Adipocyte (in vitro differentiated cells): ENCODE measurements around the gene LMBRD1.
"Not testable (repeated sequence)": the region's sequence is repeated elsewhere in the genome, so short reads cannot be mapped to it uniquely, and the experiment has no call there.

Experiments used
- DNase-seq: peaks from one replicate; pipeline ENCODE4 v3.0.0-alpha.2; 2015; ENCODE audit warnings: low read depth
- H3K27me3 ChIP-seq: replicated peaks from 2 replicates; pipeline ENCODE4 v1.7.0; 2013; ENCODE audit warnings: mild to moderate bottlenecking, low read length, moderate library complexity; ENCODE audit not compliant: control insufficient read depth, insufficient read depth
- H3K36me3 ChIP-seq: 2 replicates; pipeline ENCODE4 v1.7.0; 2013; ENCODE audit warnings: low read length, mild to moderate bottlenecking, moderate library complexity; ENCODE audit not compliant: control insufficient read depth, insufficient read depth, severe bottlenecking
- H3K4me1 ChIP-seq: 2 replicates; pipeline ENCODE4 v1.7.0; 2013; ENCODE audit warnings: mild to moderate bottlenecking, low read length, moderate library complexity; ENCODE audit not compliant: control insufficient read depth, insufficient read depth
- H3K4me3 ChIP-seq: 2 replicates; pipeline ENCODE4 v1.7.0; 2013; ENCODE audit warnings: mild to moderate bottlenecking, low read length, moderate library complexity
- H3K9ac ChIP-seq: 2 replicates; pipeline ENCODE4 v1.7.0; 2013; ENCODE audit warnings: mild to moderate bottlenecking, low read length, moderate library complexity
- H3K9me3 ChIP-seq: 2 replicates; pipeline ENCODE4 v1.7.0; 2013; ENCODE audit warnings: mild to moderate bottlenecking, low read length, moderate library complexity; ENCODE audit not compliant: control insufficient read depth

LMBRD1 gene

DNA sequence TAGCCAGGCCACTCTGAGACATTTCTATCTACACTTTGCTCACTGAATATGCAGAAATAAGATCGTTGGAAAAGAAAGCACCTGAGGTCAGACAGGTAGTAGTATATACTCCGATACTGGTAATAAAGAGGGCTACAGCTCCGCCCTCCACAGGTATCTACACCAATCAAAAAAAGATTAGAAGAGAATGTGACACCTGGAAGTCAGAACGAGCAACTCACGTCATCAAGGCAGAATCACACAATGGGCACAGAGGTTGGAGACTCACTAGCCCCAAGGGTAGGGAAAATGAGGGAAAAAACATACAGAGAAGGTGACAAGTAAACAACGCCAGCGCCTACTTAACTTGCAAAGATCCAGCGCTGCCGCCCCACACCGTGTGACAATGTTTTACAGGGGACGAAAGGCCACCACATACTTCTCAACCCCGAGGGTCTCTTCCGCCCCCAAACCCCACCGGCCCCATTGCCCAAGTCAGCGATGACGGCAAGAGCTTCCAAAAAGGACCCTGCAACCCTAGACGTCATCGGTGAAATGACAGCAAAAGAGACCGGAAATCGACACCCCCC lies 653 bp downstream of the LMBRD1 start:
- peaks cover 20% of the 10 kb centered on the region for H3K4me1 ChIP-seq
- H3K9ac ChIP-seq, result peak overlapping the region; percentile 89
- no peaks in the 10 kb centered on the region for H3K9me3 ChIP-seq
- no peaks in the 10 kb centered on the region for H3K36me3 ChIP-seq
- peak overlapping the region; percentile 89 for H3K4me3 ChIP-seq
- no peaks in the 10 kb centered on the region for H3K27me3 ChIP-seq
- DNase-seq, result no peak

DNA sequence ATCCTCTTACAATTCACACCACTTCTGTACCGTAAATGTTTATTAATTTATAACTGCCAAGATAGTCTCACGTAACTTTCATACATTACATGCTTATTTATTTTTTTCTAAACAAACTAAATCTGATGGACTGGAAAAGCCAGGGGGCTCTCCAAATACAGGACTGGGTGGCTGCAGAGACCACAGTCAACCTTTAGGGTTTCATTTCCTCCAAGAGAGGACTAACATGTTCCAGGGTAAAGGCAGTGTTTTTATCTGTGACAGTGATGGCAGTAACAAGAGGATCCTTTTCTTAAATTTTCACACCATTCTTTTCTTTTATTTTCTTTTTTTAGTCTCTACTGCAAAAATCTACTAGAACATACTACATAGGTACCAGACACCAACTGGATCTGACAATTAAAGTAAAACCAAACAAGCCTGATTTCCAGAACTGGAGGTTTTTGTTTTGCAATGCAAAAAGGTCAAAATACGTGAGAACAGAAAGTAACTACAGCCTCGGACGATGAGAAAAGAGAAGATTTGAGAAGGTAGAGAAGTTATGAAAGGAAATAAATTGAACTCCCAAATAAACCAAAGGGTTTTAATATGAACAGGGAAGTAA lies 1.2 kb downstream of the LMBRD1 start:
- peak overlapping the region; percentile 89 for H3K4me3 ChIP-seq
- no peaks in the 10 kb centered on the region for H3K9me3 ChIP-seq
- peak overlapping the region; percentile 89 for H3K9ac ChIP-seq
- H3K36me3 ChIP-seq, result no peaks in the 10 kb centered on the region
- peak; percentile 22 for DNase-seq
- no peaks in the 10 kb centered on the region for H3K27me3 ChIP-seq
- peaks cover 26% of the 10 kb centered on the region for H3K4me1 ChIP-seq

DNA sequence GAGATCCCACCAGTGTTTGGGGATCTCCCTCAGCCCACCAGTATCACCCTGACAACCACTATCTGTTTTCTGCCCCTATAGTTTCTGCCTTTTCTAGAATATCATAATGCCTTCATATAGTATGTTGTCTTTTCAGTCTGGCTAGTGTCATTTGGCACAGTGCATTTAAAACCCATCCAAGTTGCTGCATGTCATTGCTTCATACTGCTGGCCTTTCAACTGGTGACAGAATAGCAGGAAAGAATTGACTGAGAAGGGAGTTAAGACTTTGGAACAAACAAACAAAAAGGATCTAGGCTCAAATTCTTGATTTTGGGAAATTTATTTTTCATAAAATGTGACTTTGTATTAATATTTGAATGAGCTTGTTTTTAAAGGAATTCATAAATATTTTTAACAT lies 4.5 kb downstream of the LMBRD1 start:
- peak; percentile 32 for DNase-seq
- Histone ChIP-seq H3K9ac (no peak overlapping the region), H3K4me1 (peaks cover 29% of the 10 kb centered on the region), H3K9me3 (no peaks in the 10 kb centered on the region), H3K27me3 (no peaks in the 10 kb centered on the region), H3K36me3 (peaks cover 9% of the 10 kb centered on the region), H3K4me3 (peak overlapping the region; percentile 23)

DNA sequence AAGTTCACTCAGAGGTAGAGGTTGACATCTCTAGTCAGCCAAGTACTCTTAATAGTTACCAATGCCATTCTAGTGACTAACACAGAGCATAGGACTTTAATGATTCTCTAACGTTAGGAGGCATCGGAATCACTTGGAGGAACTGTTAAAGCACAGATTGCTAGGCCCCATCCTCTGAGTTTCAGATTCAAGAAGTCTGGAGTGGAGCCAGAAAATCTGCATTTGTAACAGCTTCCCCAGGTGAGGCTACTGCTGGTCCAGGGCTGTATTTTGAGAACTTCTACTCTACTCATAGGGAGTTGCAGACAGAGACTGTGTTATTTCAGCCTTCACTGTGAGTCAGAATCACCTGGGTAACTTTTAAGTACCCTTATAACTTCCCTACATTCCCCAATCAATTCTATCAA lies 5.7 kb downstream of the LMBRD1 start:
- peak; percentile 1 for DNase-seq

DNA sequence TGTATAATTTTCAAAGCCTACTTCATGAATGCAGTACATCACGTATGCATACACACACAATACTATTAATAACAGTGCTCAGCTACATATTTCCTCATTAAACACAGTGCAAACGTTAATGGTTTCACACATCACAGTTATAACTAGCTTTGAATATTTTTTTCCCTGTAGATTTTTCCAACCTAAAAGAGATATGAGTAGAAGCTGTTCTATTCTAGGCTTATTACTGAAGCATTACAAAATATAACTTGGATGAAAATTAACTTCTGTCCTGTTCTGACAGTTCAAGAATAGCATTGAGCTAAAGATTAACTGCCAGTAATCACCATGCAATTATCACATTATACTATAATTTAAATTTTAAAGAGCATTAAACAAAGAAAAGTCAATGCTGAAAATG lies 6.2 kb downstream of the LMBRD1 start:
- Histone ChIP-seq H3K27me3 (no peaks in the 10 kb centered on the region), H3K9ac (no peak overlapping the region), H3K4me1 (peaks cover 29% of the 10 kb centered on the region), H3K9me3 (no peaks in the 10 kb centered on the region), H3K4me3 (no peak overlapping the region), H3K36me3 (peaks cover 9% of the 10 kb centered on the region)
- no peak for DNase-seq

More for the DNA sequence above, 5.7 kb downstream of the LMBRD1 start:
- no peaks in the 10 kb centered on the region for H3K9me3 ChIP-seq
- peaks cover 29% of the 10 kb centered on the region for H3K4me1 ChIP-seq
- no peak overlapping the region for H3K4me3 ChIP-seq
- no peak overlapping the region for H3K9ac ChIP-seq
- H3K36me3 ChIP-seq, result peaks cover 9% of the 10 kb centered on the region
- H3K27me3 ChIP-seq, result no peaks in the 10 kb centered on the region

DNA sequence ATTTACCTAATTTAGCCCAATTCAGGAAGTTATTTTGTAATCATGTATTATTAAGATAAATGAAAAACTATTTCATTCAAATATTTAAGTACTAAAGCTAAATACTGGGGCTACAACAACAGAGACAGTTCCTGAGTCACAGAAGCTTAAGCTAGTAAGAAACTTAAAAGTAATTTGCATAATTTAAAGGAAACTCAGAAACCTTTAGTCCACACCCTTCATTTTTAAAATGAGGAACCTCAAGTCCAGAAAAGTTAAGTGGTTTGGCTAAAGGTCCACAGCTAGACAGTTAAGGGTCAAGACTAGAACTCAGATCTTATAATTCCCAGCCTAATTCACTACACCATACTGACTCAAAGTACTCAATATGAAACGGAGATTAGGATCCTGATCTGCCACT lies 7.2 kb downstream of the LMBRD1 start:
- Histone ChIP-seq H3K9ac (no peak overlapping the region), H3K4me3 (no peak overlapping the region), H3K4me1 (peaks cover 29% of the 10 kb centered on the region), H3K9me3 (no peaks in the 10 kb centered on the region), H3K36me3 (peaks cover 9% of the 10 kb centered on the region), H3K27me3 (no peaks in the 10 kb centered on the region)
- no peak for DNase-seq

DNA sequence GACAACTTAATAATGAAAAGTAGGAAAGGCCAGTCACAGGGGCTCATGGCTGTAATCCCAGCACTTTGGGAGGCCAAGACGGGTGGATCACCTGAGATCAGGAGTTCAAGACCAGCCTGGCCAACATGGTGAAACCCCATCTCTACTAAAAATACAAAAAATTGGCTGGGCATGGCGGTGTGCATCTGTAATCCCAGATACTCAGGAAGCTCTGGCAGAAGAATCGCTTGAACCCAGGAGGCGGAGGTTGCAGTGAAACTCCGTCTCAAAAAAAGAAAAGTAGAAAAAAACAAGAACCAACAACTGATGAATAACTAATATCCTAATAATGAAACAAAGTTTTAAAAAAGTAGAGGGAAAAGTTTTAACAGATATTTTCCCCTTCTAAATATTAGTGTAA lies 9.4 kb downstream of the LMBRD1 start:
- H3K9ac ChIP-seq, H3K27me3 ChIP-seq, DNase-seq, H3K4me3 ChIP-seq, H3K9me3 ChIP-seq, H3K36me3 ChIP-seq: not testable (repeated sequence)
- peaks cover 22% of the 10 kb centered on the region for H3K4me1 ChIP-seq

DNA sequence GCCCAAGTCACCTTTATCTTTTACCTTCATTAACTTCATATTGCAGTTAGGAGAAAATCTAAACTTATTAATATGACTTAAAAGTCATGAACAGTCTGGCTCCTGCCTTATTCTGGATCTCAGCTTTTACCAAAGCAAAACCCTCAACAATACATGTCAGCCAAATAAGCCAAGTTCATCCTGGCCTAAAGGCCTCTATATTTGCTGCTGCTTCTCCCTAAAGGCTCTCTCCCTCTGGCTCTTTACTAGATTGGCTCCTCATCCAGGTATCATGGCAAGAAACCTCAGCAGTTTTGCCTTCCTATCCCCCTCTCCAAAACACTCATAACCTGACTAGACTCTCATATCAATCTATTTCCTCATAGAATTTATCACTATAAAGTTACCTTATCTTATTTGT lies 11.1 kb downstream of the LMBRD1 start:
- no peaks in the 10 kb centered on the region for H3K27me3 ChIP-seq
- H3K9ac ChIP-seq, result no peak overlapping the region
- peaks cover 9% of the 10 kb centered on the region for H3K36me3 ChIP-seq
- peaks cover 4% of the 10 kb centered on the region for H3K4me1 ChIP-seq
- no peak overlapping the region for H3K4me3 ChIP-seq
- no peak for DNase-seq
- no peaks in the 10 kb centered on the region for H3K9me3 ChIP-seq

DNA sequence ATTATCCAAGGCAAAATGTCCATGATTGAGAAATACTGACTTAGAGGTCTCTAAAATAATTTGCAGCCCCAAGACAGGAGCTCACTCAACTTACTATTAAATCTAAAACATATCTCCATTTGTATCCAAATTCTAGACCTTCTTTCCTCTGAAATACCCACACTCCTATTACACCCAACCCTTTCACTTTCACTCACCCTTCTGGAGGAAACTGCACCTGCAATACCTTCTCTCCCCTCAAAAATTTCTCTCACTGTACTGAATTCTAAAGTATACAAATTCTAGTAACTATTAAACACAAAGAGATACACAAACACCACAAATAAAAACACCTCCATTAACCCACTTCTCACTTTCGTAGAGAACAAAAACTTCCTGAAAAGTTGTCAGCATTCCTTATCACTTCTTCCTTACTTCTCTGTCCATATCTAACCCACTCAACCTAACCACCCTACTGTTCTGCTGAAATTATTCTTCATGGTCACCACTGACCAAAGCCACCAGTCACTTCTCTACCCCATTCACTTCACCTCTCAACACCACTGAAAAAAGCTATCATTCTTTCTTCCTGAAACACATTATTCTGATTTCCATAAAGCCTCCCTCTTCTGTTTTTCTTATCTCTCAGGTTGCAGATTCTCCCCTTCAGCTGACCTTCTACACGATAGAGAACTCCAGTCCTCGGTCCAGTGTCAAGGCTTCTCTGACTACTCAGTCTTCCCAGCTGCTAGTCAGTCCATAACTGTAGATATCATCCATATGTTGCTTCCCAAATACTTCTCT lies 12.0 kb downstream of the LMBRD1 start:
- no peak overlapping the region for H3K4me3 ChIP-seq
- H3K4me1 ChIP-seq, result no peaks in the 10 kb centered on the region
- H3K36me3 ChIP-seq, result peaks cover 9% of the 10 kb centered on the region
- no peaks in the 10 kb centered on the region for H3K27me3 ChIP-seq
- no peak for DNase-seq
- H3K9ac ChIP-seq, result no peak overlapping the region
- H3K9me3 ChIP-seq, result no peaks in the 10 kb centered on the region

DNA sequence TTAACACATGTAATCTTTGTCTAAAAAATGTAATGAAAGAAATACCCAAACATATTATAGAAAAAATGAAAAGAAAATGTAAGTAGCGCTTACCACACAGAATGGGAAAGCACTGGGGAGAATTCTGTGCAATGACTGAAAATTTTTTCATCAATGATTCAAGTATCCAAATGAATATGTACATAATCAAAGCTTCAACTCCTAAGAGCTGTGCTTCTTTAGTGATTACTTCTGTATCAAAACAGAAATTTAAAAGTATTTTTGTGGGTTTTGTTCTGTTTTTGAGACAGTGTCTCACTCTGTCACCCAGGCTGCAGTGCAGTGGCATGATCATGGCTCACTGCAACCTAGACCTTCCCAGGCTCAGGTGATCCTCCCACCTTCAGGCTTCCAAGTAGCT lies 13.7 kb downstream of the LMBRD1 start:
- Histone ChIP-seq H3K4me1 (no peaks in the 10 kb centered on the region), H3K9me3 (no peaks in the 10 kb centered on the region), H3K9ac (no peak overlapping the region), H3K27me3 (no peaks in the 10 kb centered on the region), H3K4me3 (no peak overlapping the region), H3K36me3 (no peaks in the 10 kb centered on the region)
- DNase-seq, result no peak

DNA sequence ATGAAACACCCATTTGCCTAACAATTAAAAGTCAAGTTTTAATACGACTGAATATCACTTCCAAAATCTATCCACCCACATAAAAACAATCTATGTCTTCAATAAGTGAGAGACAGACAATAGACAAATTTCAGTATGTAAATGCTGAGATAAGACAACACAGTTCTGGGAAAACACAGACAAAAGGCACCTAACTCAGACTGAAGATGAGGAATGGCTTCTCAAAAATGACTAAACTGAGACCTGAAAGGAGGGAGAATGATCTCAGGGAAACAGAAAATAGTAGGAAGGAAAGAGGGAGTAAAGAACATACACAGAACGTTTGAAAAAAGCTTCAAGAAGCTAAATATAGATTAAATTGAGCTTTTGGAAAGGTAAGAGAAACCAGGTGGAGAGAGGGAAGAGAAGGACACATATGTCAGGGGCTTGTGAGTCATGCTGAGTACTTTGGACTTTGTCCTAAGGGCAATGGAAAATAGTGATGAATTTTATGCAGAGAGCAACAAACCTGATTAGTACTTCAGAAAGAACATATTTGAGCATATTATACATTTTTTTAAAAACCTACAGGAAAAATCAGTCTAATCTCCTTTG lies 16.1 kb downstream of the LMBRD1 start:
- Histone ChIP-seq H3K36me3 (no peaks in the 10 kb centered on the region), H3K4me3 (no peak overlapping the region), H3K9me3 (no peaks in the 10 kb centered on the region), H3K4me1 (no peaks in the 10 kb centered on the region), H3K27me3 (no peaks in the 10 kb centered on the region), H3K9ac (no peak overlapping the region)
- peak; percentile 6 for DNase-seq
